Activated CD4-positive, alpha-beta T cell treated with anti-CD3 and anti-CD28 coated beads, Interleukin-2, amount 50 U/mL, for 4 hours (primary cell): ENCODE measurements around the gene UGT3A1.
"Not testable (repeated sequence)": the region's sequence is repeated elsewhere in the genome, so short reads cannot be mapped to it uniquely, and the experiment has no call there.

Experiments
- DNase-seq, 2 experiments: peaks; one replicate each; pipeline ENCODE4 v3.0.0-alpha.2; 2020

UGT3A1 gene

DNA sequence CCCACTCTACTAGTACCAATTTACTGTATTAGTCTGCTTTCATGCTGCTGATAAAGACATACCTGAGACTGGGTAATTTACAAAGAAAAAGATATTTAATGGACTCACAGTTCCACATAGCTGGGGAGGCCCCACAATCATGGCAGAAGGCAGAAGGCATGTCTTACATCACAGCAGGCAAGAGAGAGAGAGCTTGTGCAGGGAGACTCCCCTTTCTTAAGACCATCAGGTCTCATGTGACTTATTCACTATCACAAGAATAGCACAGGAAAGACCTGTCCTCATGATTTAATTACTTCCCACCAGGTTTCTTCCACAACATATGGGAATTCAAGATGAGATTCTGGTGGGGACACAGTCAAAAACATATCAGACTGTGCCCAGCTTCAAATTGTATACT lies 11.5 kb downstream of the UGT3A1 start:
- DNase-seq, result no peak

GRCh38 chr5:35976859-35977258 lies 14.3 kb downstream of the UGT3A1 start:
- not testable (repeated sequence) for DNase-seq

GRCh38 chr5:35974570-35974969 lies 16.6 kb downstream of the UGT3A1 start:
- DNase-seq, result no peak

- DNase-seq, result no peak
These were observed 19.3 kb downstream of the UGT3A1 start for GRCh38 chr5:35971878-35972210.

DNA sequence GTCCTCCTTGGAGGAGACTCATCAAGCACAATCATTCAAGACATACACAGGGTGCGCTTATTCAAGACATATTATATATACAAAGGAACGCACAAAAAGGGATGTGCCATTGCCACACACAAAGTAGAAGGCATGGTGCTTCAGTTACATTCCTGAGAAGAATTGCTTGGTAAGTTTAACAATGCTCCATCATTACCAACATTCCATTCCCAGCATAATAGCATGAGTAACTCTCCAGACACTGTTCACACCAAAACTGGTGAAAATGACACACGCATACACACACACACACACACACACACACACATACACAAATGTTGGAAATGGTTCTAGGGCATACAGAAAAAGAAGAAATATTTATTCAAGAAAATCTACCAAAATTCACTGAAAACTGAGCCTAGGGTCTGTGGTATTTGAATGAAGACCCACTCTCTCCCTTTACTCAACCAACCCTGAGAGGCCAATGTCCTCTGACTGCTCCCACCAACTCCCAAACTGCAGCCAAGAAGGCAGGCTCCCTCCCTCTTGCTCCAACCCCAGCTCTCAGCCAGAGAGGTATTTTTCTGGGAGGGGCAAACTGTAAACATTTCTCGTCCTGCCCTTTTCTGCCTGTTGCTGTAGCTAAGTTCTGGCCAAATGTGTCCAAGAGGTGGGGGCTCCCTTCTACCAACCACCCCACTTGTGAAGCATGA lies 19.9 kb downstream of the UGT3A1 start:
- DNase-seq, result no peak

DNA sequence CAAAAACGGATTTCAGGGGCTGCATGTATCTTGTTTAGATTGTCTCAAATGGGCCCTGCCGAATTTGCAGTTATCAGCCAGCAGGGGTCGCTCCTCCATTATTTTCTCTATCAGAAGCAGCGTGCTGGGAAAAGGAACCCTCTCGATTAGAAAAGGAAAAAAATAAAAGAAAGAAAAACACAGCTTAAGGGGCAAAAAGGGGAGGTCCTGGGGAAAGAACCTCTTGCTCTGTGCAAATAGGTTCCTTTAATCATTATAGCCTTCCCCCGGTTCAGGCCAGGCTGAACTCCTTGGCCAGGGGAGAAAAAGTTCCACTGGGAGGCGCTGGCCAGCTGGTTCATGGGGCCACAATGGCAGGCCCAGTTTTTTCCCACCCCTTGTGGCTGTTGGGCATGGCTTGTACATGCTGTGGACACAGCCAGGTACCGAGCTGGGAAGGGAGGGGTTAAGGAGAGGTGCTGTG lies 27.8 kb downstream of the UGT3A1 start:
- DNase-seq, result no peak

GRCh38 chr5:35960328-35960727 lies 30.9 kb downstream of the UGT3A1 start:
- no peak for DNase-seq

DNA sequence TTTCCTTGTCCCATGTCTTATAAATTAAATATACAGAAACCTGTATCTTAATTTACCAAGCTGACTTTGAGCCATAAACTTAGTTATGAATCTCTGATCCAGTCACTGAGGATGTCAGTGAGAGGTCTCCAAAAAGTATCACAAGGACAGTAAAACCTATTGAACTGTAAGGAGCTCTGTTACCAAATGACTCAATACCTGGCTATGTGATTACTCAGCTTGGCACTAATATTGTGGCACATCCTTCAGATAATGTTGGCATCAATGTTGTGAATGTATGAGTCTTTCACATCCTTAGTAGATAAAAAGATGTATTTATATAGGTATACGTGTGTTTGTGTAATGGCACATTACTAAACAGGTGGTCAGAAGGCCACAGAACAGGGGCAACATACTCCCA lies 34.8 kb downstream of the UGT3A1 start:
- no peak for DNase-seq

DNA sequence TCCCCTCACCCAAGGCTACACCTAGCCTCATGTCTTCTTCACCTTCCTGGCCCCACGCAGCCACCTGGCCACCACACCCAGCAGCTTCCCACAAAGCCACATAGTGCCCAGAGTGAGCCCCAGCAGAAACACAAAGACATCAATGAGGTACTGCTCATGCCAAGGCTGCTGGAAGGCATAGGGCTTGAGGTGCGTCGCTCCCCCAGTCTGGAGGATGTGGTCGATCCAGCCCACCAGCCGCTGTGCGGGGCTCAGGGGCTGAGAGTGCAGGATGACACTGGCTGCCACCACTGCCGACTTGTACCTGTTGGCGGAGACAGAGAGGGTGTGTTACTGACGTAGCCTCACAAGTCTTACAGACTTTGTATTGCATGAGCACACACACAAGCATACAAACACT lies 37.0 kb downstream of the UGT3A1 start:
- no peak for DNase-seq

DNA sequence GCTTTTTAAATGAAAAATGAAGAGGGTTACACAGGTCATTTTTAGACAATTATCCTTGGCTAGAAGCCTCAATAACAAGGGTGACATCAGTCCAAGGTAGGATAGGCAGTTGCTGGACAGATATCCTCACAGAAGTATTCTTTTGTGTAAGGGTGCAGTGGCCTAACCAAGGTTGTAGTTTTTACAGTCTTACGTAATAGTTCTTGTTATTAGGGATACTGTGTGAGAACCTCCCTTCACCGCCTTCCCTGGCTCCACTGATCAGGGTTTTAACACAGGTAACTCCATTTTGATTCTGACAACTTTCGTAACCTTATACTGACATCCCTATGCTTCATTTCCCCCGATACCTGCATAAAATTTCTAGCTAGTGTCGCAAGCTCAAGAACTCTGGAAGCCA lies 44.1 kb downstream of the UGT3A1 start:
- DNase-seq, result no peak

DNA sequence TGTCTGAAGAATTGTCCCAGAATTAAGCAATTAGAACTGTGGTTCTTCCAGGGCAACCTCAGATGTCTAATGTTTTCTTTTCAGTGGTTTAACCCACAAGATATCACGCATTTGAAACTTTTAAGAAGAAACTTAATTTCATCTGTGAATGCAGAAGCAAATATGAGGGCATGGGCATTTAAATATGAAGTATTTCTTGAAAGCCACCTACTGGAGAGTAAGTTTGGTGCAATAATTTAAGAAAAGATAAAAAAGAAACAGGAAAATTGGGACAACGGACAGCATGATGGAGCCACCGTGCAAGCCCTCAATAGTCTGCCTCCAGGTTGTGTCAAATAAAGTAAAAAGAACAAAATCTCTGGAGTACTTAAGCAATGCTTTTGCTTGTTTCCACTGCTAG lies 51.6 kb downstream of the UGT3A1 start:
- no peak for DNase-seq

DNA sequence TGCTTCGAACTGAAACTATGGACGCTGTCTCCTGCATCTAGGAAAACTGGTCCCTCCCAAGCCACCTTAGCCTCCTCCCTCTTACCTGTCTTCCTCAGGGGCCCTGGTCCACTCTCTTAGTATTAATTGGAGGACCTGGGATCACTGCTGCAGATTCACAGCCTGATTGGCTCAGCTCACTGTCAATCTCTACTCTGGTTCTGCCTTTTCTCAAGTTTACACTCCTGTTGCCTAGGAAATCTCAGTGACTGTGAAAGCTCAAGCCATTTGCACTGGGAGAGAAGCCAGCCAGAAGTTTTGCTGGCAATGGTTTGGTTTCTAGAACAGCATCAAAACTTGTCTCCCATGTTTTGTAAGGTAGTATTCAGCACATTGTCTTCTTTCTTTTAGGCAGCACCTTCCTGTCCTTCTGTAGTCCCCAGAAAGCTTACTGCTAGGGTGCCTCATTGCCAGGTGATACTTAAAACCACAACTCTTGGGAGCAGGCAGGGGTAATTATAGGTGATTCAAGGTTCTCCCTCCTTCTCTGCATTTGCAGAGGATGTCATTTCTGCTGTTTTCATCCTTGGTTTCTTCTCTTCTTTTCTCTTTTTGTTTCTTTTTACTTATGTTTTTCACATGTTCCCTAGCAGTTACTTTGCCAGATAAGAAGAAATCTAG lies 52.5 kb downstream of the UGT3A1 start, which contains the start of gene CAPSL:
Gene CAPSL (minus strand): TSS at position 55 of the 660 bp plus-strand sequence. CDS start 17,502 bp downstream, outside the sequence.
- DNase-seq, result no peak

DNA sequence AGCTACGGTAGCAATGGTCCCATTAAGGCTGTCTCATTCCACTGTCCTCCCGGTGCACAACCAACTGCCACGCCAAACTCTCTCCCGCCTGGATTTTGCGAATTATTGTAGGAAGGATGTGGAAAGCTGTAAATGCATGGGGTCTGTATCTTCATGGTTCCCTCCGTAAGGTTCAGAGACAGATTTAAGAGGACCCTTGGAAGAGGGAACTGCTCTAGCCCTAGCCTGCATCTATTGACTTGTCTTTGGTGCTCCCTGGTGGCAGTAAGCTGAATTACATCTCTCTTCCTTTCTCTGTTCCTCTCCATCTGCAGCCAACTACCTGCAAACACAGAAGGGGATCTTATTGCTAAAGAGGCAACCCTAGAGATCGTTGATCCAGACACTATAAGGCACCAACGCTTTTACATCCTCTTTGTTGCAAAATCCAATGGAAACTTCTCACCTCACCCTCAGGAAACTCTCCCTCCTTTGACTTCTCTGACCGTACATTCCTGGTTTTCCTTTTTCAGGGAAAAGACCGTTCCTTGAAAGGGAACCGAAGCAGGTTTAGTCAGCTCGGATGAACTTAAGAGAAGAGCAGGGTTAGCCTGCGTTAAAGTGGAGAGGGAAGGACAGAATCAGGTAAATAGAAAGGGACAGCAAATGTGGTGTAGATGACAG lies 64.7 kb downstream of the UGT3A1 start:
- peak; percentile 54 to 59 for DNase-seq

DNA sequence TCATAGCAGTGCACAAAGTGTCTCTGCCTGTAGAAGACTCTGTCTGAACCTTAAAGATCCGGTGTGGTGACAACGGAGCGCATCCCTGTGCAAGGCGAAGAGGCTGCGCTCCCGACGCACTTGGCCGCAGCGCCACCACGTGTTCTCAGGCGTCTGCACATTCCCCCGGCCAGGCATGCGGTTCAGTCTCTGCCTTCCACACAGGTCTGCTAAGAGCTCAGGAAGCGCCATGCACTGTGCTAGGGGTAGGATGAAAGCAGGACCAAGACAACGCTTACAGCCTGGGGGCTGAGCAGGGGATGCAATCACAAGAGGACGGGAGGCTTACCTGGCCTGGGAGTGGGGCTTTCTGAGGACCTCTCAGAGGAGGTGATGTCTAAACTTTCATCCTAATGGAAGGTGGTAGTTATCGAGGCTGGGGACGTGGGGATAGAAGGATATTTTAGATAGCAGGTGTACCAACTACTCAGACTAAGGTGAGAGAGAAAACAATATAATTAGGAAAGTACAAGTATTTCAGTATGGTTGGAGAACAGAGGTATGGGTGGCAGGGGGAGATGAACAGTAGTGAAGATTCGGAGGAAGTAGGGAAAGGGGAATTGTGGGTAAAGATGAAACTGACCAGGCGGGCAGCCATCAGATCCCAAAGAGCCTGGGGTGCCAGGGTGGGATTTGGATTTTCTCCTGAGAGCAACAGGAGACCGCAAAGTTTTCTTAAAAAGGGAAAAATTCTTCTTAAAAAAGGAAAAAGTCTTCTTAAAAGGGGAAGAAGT lies 66.1 kb downstream of the UGT3A1 start:
- peak; percentile 83 to 87 for DNase-seq

GRCh38 chr5:35924122-35924949 lies 66.9 kb downstream of the UGT3A1 start:
- peak in 1 of 2 experiments; percentile 19 for DNase-seq

DNA sequence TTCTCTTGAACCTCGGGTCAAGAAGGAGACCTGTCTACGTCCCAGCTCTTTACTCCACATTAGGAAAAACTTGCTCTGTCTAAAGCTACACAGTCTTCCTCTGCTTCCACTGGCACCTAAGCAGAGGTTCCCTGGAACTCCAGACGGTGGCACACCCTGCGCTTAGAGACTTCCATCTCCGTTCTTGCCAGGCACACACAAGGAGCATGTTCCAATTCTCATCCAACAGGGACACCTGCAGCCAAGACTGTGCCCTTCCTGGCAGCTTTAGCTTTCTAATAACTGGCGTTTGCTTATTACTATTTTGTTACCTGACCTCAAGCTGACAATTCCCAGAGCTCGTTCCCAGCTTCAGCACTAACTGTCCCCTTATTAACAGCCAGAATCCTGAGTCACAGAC lies 68.7 kb downstream of the UGT3A1 start:
- no peak for DNase-seq

DNA sequence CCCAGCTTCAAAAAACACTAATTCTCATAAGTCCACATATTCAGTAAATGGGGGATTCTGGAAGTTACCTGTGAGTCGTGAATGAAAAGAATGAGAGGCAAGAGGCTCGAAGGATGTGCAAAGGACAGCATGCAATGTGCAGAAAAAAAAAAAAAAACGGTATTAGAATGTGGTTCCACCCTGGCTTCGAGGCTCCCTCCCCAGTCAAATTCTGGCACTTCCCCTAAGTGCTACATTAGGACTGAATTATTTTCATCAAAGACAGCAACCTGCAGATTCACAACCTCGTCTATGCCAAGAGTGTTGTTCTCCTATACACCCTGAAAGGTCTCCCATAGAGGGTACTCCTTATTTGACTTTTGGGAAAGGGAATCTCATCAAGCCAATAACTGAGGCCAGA lies 69.3 kb downstream of the UGT3A1 start:
- DNase-seq, result no peak

- DNase-seq, result no peak
These were observed 70.3 kb downstream of the UGT3A1 start for GRCh38 chr5:35920890-35921289.

- no peak for DNase-seq
These were observed 72.0 kb downstream of the UGT3A1 start for GRCh38 chr5:35919191-35919590.

DNA sequence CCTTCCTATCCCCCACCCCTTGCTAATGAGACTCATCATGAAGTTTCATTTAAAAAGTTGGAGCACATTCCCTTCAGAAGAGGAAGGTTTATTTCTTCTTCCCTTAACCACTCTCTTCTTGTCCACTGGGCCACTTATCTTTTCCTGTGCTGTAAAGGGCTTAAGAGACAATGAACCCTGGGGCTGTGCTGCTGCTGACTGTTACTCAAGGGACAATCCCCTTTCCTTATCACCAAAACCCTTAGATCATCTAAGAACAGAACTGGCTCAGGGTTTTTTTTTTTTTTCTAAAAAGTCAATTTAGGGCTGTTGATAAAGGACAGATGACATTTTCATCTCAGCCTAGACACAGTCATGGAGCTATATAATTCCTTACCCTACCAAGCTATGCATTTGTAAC lies 82.4 kb downstream of the UGT3A1 start:
- DNase-seq, result no peak

- no peak for DNase-seq
These were observed 83.0 kb downstream of the UGT3A1 start for GRCh38 chr5:35908228-35908627.

DNA sequence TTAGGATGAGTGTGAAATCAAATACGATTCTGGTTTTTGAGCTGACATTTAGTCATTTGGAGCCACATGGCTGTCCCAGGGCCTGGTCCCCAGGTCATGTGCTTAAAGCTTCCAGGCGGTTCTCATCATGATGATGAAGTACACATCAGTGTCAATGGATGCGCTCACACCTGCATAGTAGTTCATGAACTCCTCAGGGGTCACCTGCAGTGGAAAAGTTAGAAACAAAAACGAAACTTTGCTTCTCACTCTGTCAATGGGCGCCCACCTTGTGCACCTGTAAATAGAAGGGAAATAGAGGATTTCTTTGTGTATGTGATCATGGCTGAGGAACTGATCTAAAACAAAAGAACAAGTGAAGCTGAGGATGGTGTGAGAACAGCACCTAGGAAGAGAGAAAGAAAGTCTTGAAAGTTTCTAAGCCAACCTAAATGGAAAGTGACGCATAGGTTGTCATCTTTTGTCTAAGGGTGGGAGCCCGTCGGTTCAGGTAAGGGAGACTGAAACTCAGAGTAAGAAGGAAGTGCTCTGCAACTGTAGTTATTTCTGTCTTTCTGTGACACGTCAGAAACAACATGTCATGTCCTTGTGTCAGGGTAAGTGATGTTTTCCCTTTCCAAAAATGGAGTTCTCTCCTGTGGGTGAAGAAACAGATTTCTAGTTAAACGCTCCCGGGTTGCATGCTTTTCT lies 86.6 kb downstream of the UGT3A1 start:
- no peak for DNase-seq
